GM18870 (cell line): ENCODE results near the gene PPP1R14D.

Experiments used
- ATAC-seq: cut with Tn5 transposase; IDR thresholded peaks from one replicate; pipeline ENCODE4 v1.9.1; 2021; ENCODE audit warnings: moderate library complexity; ENCODE audit not compliant: unreplicated experiment

Gene PPP1R14D

GRCh38 chr15:40853241-40853890, 24.9 kb upstream of the PPP1R14D start:
- no peak for ATAC-seq

GRCh38 chr15:40852529-40852928, 24.0 kb upstream of the PPP1R14D start:
- no peak for ATAC-seq

GRCh38 chr15:40850576-40851112, 22.1 kb upstream of the PPP1R14D start:
- no peak for ATAC-seq

- ATAC-seq: no peak
These were observed 18.9 kb upstream of the PPP1R14D start for GRCh38 chr15:40847223-40847961.

GRCh38 chr15:40846841-40847222, 18.3 kb upstream of the PPP1R14D start:
- ATAC-seq: no peak

- ATAC-seq: no peak
These were observed 17.2 kb upstream of the PPP1R14D start for GRCh38 chr15:40845511-40846284.

- no peak for ATAC-seq
These were observed 16.5 kb upstream of the PPP1R14D start for GRCh38 chr15:40845036-40845435.

- ATAC-seq: no peak
These were observed 16.2 kb upstream of the PPP1R14D start for GRCh38 chr15:40844696-40845030.

- no peak for ATAC-seq
These were observed 15.6 kb upstream of the PPP1R14D start, which contains the start of gene SPINT1 for GRCh38 chr15:40843885-40844695. SPINT1 (plus strand) TSS chr15:40844048; CDS start chr15:40844555, 507 bp downstream.

- no peak for ATAC-seq
These were observed 14.9 kb upstream of the PPP1R14D start for GRCh38 chr15:40843261-40843884.

- no peak for ATAC-seq
These were observed 13.2 kb upstream of the PPP1R14D start for GRCh38 chr15:40841741-40842140.

GRCh38 chr15:40838756-40839155, 10.2 kb upstream of the PPP1R14D start:
- no peak for ATAC-seq

- no peak for ATAC-seq
These were observed 7.5 kb upstream of the PPP1R14D start for GRCh38 chr15:40836020-40836419.

- no peak for ATAC-seq
These were observed 4.4 kb upstream of the PPP1R14D start for GRCh38 chr15:40832903-40833302.

GRCh38 chr15:40831861-40832260, 3.4 kb upstream of the PPP1R14D start:
- no peak for ATAC-seq

GRCh38 chr15:40830884-40831283, 2.4 kb upstream of the PPP1R14D start:
- no peak for ATAC-seq

GRCh38 chr15:40829115-40829514, 607 bp upstream of the PPP1R14D start:
- no peak for ATAC-seq

- ATAC-seq: no peak
These were observed 2.0 kb downstream of the PPP1R14D start for GRCh38 chr15:40826423-40827075.

GRCh38 chr15:40825661-40826422, 2.7 kb downstream of the PPP1R14D start:
- ATAC-seq: no peak
